HEK293 (cell line): ENCODE measurements around the gene FGFR2.

ENCODE experiments used
- CTCF ChIA-PET: fragments of 350-600 bp; formaldehyde crosslinking; extraction: SDS; loops from one replicate; lab custom pipeline; 2021; ENCODE audit warnings: antibody characterized with exemption; lab: Yijun Ruan, JAX
- POLR2A ChIA-PET: fragments of 300-600 bp; formaldehyde crosslinking; extraction: SDS; loops from one replicate; lab custom pipeline; 2020; ENCODE audit warnings: antibody characterized with exemption, inconsistent platforms; lab: Yijun Ruan, JAX
- H3K27ac ChIP-seq: fragments of 200-500 bp; sonication (Bioruptor generic); 2 replicates; pipeline ENCODE4 v1.5.1; 2014; ENCODE audit warnings: low read depth, low read length, control low read depth, inconsistent platforms; ENCODE audit errors: extremely low read depth
- H3K36me3 ChIP-seq, 2 experiments: fragments of 200-500 bp in 1 of 2; sonication (Bioruptor generic) in 1 of 2; 1 replicate in 1 of 2; 2 replicates in 1 of 2; pipeline ENCODE4 v1.5.1; 2014 to 2017; ENCODE audit warnings: inconsistent platforms in 2 of 2, low read length in 2 of 2; ENCODE audit not compliant: control insufficient read depth in 2 of 2, insufficient read depth in 1 of 2
- H3K4me1 ChIP-seq: fragments of 200-500 bp; sonication (Bioruptor generic); 2 replicates; pipeline ENCODE4 v1.5.1; 2014; ENCODE audit warnings: mild to moderate bottlenecking, low read length, inconsistent platforms; ENCODE audit not compliant: control insufficient read depth, insufficient read depth
- H3K4me3 ChIP-seq: 2 replicates; pipeline ENCODE4 v1.5.1; 2011; ENCODE audit warnings: low read depth, mild to moderate bottlenecking, control low read depth, low read length, moderate library complexity
- H3K9me3 ChIP-seq: fragments of 200-500 bp; sonication (Bioruptor generic); 2 replicates; pipeline ENCODE4 v1.5.1; 2014; ENCODE audit warnings: low read depth, low read length, inconsistent platforms; ENCODE audit not compliant: control insufficient read depth, insufficient read depth
- BCL6B ChIP-seq: fragments of 450-650 bp; formaldehyde crosslinking; IDR thresholded peaks from 2 replicates; pipeline ENCODE4 v1.5.1; 2017; ENCODE audit warnings: missing biosample characterization, missing genetic modification characterization
- HOXA7 ChIP-seq: sonication (generic); formaldehyde crosslinking; IDR thresholded peaks from 2 replicates; pipeline ENCODE4 v1.8.1; 2022; ENCODE audit warnings: missing genetic modification reagents, borderline replicate concordance
- KLF17 ChIP-seq: fragments of 450-650 bp; formaldehyde crosslinking; IDR thresholded peaks from 2 replicates; pipeline ENCODE4 v1.5.1; 2016; ENCODE audit warnings: missing biosample characterization, missing genetic modification characterization
- PRDM10 ChIP-seq: fragments of 450-650 bp; formaldehyde crosslinking; IDR thresholded peaks from 2 replicates; pipeline ENCODE4 v1.5.1; 2016; ENCODE audit warnings: missing biosample characterization, missing genetic modification characterization
- SP3 ChIP-seq: fragments of 450-650 bp; formaldehyde crosslinking; IDR thresholded peaks from 2 replicates; pipeline ENCODE4 v1.5.1; 2016; ENCODE audit warnings: missing biosample characterization, missing genetic modification characterization
- ZNF132 ChIP-seq: fragments of 450-650 bp; formaldehyde crosslinking; IDR thresholded peaks from 2 replicates; pipeline ENCODE4 v1.5.1; 2017; ENCODE audit warnings: missing biosample characterization, missing genetic modification characterization, borderline replicate concordance
- ZNF133 ChIP-seq: fragments of 450-650 bp; formaldehyde crosslinking; IDR thresholded peaks from 2 replicates; pipeline ENCODE4 v1.5.1; 2016; ENCODE audit warnings: missing biosample characterization, missing genetic modification characterization
- ZNF146 ChIP-seq: fragments of 450-650 bp; formaldehyde crosslinking; IDR thresholded peaks from 2 replicates; pipeline ENCODE4 v1.5.1; 2016; ENCODE audit warnings: missing biosample characterization, missing genetic modification characterization
- ZNF18 ChIP-seq: fragments of 450-650 bp; formaldehyde crosslinking; IDR thresholded peaks from 2 replicates; pipeline ENCODE4 v1.5.1; 2016; ENCODE audit warnings: missing biosample characterization, missing genetic modification characterization
- ZNF19 ChIP-seq: fragments of 450-650 bp; formaldehyde crosslinking; IDR thresholded peaks from 2 replicates; pipeline ENCODE4; 2016; ENCODE audit warnings: missing biosample characterization, missing genetic modification characterization, low read depth
- ZNF221 ChIP-seq: fragments of 450-650 bp; formaldehyde crosslinking; IDR thresholded peaks from 2 replicates; pipeline ENCODE4 v1.5.1; 2017; ENCODE audit warnings: missing biosample characterization, missing genetic modification characterization, borderline replicate concordance
- ZNF239 ChIP-seq: fragments of 450-650 bp; formaldehyde crosslinking; IDR thresholded peaks from 2 replicates; pipeline ENCODE4 v1.5.1; 2016; ENCODE audit warnings: missing biosample characterization, missing genetic modification characterization
- ZNF302 ChIP-seq: fragments of 450-650 bp; formaldehyde crosslinking; IDR thresholded peaks from 2 replicates; pipeline ENCODE4 v1.5.1; 2016; ENCODE audit warnings: missing biosample characterization, missing genetic modification characterization, low read depth
- ZNF335 ChIP-seq: fragments of 450-650 bp; formaldehyde crosslinking; conservative IDR thresholded peaks from 2 replicates; pipeline ENCODE4 v1.5.1; 2016; ENCODE audit warnings: missing biosample characterization, missing genetic modification characterization
- ZNF350 ChIP-seq: fragments of 450-650 bp; formaldehyde crosslinking; IDR thresholded peaks from 2 replicates; pipeline ENCODE4 v1.5.0; 2017; ENCODE audit warnings: missing biosample characterization, mild to moderate bottlenecking, missing genetic modification characterization
- ZNF473 ChIP-seq: fragments of 450-650 bp; formaldehyde crosslinking; IDR thresholded peaks from 2 replicates; pipeline ENCODE4 v1.5.1; 2017; ENCODE audit warnings: missing biosample characterization, missing genetic modification characterization
- ZNF48 ChIP-seq: fragments of 450-650 bp; formaldehyde crosslinking; IDR thresholded peaks from 2 replicates; pipeline ENCODE4 v1.5.1; 2016; ENCODE audit warnings: missing biosample characterization, missing genetic modification characterization
- ZNF510 ChIP-seq: fragments of 450-650 bp; formaldehyde crosslinking; IDR thresholded peaks from 2 replicates; pipeline ENCODE4 v1.5.1; 2018; ENCODE audit warnings: mild to moderate bottlenecking, missing genetic modification characterization, missing biosample characterization; ENCODE audit not compliant: insufficient replicate concordance
- ZNF529 ChIP-seq: fragments of 450-650 bp; formaldehyde crosslinking; IDR thresholded peaks from 2 replicates; pipeline ENCODE4 v1.5.1; 2017; ENCODE audit warnings: missing genetic modification characterization, missing biosample characterization; ENCODE audit not compliant: insufficient replicate concordance
- ZNF555 ChIP-seq: fragments of 450-650 bp; formaldehyde crosslinking; conservative IDR thresholded peaks from 2 replicates; pipeline ENCODE4 v1.5.1; 2017; ENCODE audit warnings: missing biosample characterization, mild to moderate bottlenecking, missing genetic modification characterization, inconsistent platforms
- ZNF596 ChIP-seq: fragments of 450-650 bp; IDR thresholded peaks from 2 replicates; pipeline ENCODE4 v1.5.0; 2018; ENCODE audit warnings: missing biosample characterization, mild to moderate bottlenecking, missing genetic modification characterization, moderate library complexity
- ZNF610 ChIP-seq: fragments of 450-650 bp; formaldehyde crosslinking; IDR thresholded peaks from 2 replicates; pipeline ENCODE4 v1.5.1; 2016; ENCODE audit warnings: missing biosample characterization, missing genetic modification characterization, borderline replicate concordance
- ZNF660 ChIP-seq: fragments of 450-650 bp; IDR thresholded peaks from 2 replicates; pipeline ENCODE4 v1.5.1; 2018; ENCODE audit warnings: missing biosample characterization, mild to moderate bottlenecking, missing genetic modification characterization
- ZSCAN16 ChIP-seq: fragments of 450-650 bp; formaldehyde crosslinking; IDR thresholded peaks from 2 replicates; pipeline ENCODE4 v1.5.1; 2016; ENCODE audit warnings: missing biosample characterization, missing genetic modification characterization

The FGFR2 gene

GRCh38 chr10:121551210-121551885 lies 46.9 kb downstream of the FGFR2 start:
- Histone ChIP-seq H3K4me1 (peaks cover 12% of the 10 kb centered on the region), H3K36me3 (peaks cover 15 to 36% of the 10 kb centered on the region in 2 experiments), H3K4me3 (no peak overlapping the region), H3K9me3 (no peaks in the 10 kb centered on the region; the same call in 1 of the 2 replicates), H3K27ac (no peak overlapping the region)
- CTCF ChIA-PET = no interaction called here
- POLR2A ChIA-PET = no interaction called here
- TF ChIP-seq ZNF555 (tag by site-specific recombination) (no peak), ZNF610 (tag by site-specific recombination) (no peak), BCL6B (no peak), ZNF133 (tag by site-specific recombination) (peak; percentile 65; the same call in 1 of the 2 replicates), ZSCAN16 (tag by site-specific recombination) (no peak)

GRCh38 chr10:121544301-121544869 lies 53.9 kb downstream of the FGFR2 start:
- Histone ChIP-seq H3K27ac (no peak overlapping the region), H3K36me3 (peaks cover 5 to 30% of the 10 kb centered on the region in 2 experiments), H3K4me1 (no peaks in the 10 kb centered on the region), H3K9me3 (no peaks in the 10 kb centered on the region), H3K4me3 (no peak overlapping the region)
- TF ChIP-seq ZNF146 (tag by site-specific recombination) (peak; percentile 68; the same call in 1 of the 2 replicates), ZNF19 (tag by site-specific recombination) (no peak)
- ChIA-PET POLR2A (no interaction called here), CTCF (interaction anchor here (0.6 kb wide), 1 partner anchor 28 kb away, joined by 3 read pairs; no protein-coding TSS in a partner anchor)

- H3K27ac ChIP-seq = no peak overlapping the region
- H3K4me3 ChIP-seq = no peak overlapping the region
- CTCF ChIA-PET = no interaction called here
- POLR2A ChIA-PET = no interaction called here
- no peaks in the 10 kb centered on the region for H3K4me1 ChIP-seq
- no peaks in the 10 kb centered on the region for H3K9me3 ChIP-seq
- H3K36me3 ChIP-seq = peaks cover 4 to 26% of the 10 kb centered on the region in 2 experiments; a peak in 2 of 3 replicates
- TF ChIP-seq ZNF350 (tag by site-specific recombination) = no peak
- no peak for TF ChIP-seq HOXA7
- no peak for TF ChIP-seq KLF17 (tag by site-specific recombination)
- TF ChIP-seq SP3 (tag by site-specific recombination) = no peak
- no peak for TF ChIP-seq ZNF660 (tag by site-specific recombination)
- no peak for TF ChIP-seq ZNF239 (tag by site-specific recombination)
- TF ChIP-seq ZNF132 (tag by site-specific recombination) = no peak
- TF ChIP-seq ZNF48 = no peak
- TF ChIP-seq PRDM10 = no peak
- TF ChIP-seq ZNF529 = no peak
- no peak for TF ChIP-seq ZNF510 (tag by site-specific recombination)
- TF ChIP-seq ZNF18 (tag by site-specific recombination) = no peak
- no peak for TF ChIP-seq ZNF335 (tag by site-specific recombination)
- no peak for TF ChIP-seq ZNF302 (tag by site-specific recombination)
- no peak for TF ChIP-seq ZNF473 (tag by site-specific recombination)
- TF ChIP-seq ZNF221 (tag by site-specific recombination) = no peak
- TF ChIP-seq ZNF596 (tag by site-specific recombination) = no peak
These were observed 54.7 kb downstream of the FGFR2 start for GRCh38 chr10:121543545-121543944.
